ENCODE results near the gene ADGRG4. TPM values are rescaled to one million over a fixed set of nuclear protein-coding genes. Genes with fewer than 3 reads are reported as not detected.
"Not testable (repeated sequence)": the region's sequence is repeated elsewhere in the genome, so short reads cannot be mapped to it uniquely, and the experiment has no call there.

Gene ADGRG4
- total RNA-seq, 6 donors from 2014 or later = under 0.01 to 0.17 (median 0.10) TPM; not detected in 1

DNA sequence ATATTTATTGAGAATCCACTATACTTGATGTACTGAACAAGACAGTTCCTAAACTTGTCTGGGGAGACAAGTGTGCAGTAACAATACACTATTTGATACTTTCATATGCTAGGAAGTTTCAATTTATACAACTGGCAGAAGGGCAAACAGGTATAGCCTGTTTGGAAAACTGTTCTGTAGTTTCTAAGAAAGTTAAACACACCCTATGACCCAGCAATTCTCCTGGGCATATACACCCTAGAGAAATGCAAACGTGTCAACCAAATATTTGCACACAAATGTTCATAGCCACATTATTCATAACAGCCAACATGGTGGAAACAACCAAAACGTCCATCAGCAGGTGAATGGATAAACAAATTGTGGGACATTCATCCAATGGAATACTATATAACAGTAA is 123.0 kb downstream of the ADGRG4 start:
- 42 to 53% methylated on average over 2 of the region's 2 CpGs for WGBS, 2 donors

GRCh38 chrX:136425996-136426395 is 125.2 kb downstream of the ADGRG4 start:
- TF ChIP-seq EP300 (IDR thresholded peaks at IDR 0.05) (no peak), POLR2AphosphoS5 (IDR thresholded peaks at IDR 0.05) (no peak), CTCF (IDR thresholded peaks at IDR 0.05) (no peak), POLR2A (IDR thresholded peaks at IDR 0.05) (no peak)
- WGBS, 2 donors = 28 to 69% methylated on average over 2 of the region's 2 CpGs
- Histone ChIP-seq H3K4me3 (no peak overlapping the region), H3K4me1 (no peaks in the 10 kb centered on the region), H3K36me3 (no peaks in the 10 kb centered on the region), H3K27ac (no peak overlapping the region), H3K9me3 (no peaks in the 10 kb centered on the region), H3K27me3 (no peaks in the 10 kb centered on the region)
- DNase-seq (no peak), ATAC-seq (ENCODE audit: low FRiP score in 2 of 2) (no peak)

More for the DNA sequence above, 123.0 kb downstream of the ADGRG4 start:
- no peaks in the 10 kb centered on the region for H3K9me3 ChIP-seq
- no peaks in the 10 kb centered on the region for H3K4me1 ChIP-seq
- DNase-seq (no peak), ATAC-seq (ENCODE audit: low FRiP score in 2 of 2) (no peak)
- H3K36me3 ChIP-seq = no peaks in the 10 kb centered on the region
- no peak overlapping the region for H3K27ac ChIP-seq
- no peak overlapping the region for H3K4me3 ChIP-seq
- no peak for TF ChIP-seq POLR2AphosphoS5 (IDR thresholded peaks at IDR 0.05)
- TF ChIP-seq CTCF (IDR thresholded peaks at IDR 0.05) = no peak
- no peak for TF ChIP-seq EP300 (IDR thresholded peaks at IDR 0.05)
- no peak for TF ChIP-seq POLR2A (IDR thresholded peaks at IDR 0.05)
- H3K27me3 ChIP-seq = no peaks in the 10 kb centered on the region

DNA sequence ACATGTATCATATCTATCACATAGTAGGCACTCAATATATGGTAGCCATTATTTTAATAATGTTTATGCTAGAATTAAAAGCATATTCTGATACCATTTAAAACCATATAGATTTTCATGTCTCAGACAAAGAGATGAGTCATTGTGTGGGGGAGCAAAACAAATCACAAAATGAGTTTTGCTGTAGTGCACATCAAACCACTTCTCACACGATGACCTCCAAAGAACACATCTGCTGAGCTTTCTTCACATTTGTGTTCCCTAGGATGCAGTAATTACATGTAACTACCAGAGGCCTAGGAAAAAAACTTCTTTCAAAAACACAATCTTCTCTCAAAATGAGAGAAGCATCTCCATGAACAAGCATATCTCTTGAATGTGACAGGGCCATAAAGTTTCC is 130.9 kb downstream of the ADGRG4 start:
- 61 to 92% methylated on average over 1 of the region's 1 CpG for WGBS, 2 donors
- no peak overlapping the region for H3K4me3 ChIP-seq
- no peak overlapping the region for H3K27ac ChIP-seq
- no peak for DNase-seq
- no peaks in the 10 kb centered on the region for H3K9me3 ChIP-seq
- TF ChIP-seq CTCF (IDR thresholded peaks at IDR 0.05) = no peak
- TF ChIP-seq POLR2AphosphoS5 (IDR thresholded peaks at IDR 0.05) = no peak
- H3K36me3 ChIP-seq = no peaks in the 10 kb centered on the region
- no peak for ATAC-seq (ENCODE audit: low FRiP score in 2 of 2)
- H3K4me1 ChIP-seq = no peaks in the 10 kb centered on the region
- H3K27me3 ChIP-seq = no peaks in the 10 kb centered on the region

DNA sequence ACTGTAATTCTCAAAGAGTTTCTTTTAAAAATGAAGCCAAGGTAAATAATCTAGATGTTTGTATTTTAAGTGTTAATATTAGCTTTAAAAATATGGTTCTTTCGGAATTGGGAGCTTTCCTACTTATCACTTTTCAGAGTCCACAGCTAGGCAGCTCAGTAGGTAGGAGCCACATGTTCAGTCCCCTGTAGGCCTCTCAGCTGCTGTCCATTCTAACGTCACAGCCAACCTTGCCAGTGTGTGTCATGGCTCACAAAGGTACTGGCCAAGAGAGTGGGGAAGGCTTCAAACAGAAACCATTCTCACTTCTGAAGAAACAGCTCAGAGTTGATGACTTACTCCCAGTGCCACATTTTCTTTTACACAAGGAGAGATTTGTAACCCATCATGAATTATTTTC is 137.0 kb downstream of the ADGRG4 start:
- Histone ChIP-seq H3K27me3 (no peaks in the 10 kb centered on the region), H3K4me1 (no peaks in the 10 kb centered on the region), H3K27ac (no peak overlapping the region), H3K36me3 (no peaks in the 10 kb centered on the region), H3K9me3 (no peaks in the 10 kb centered on the region), H3K4me3 (no peak overlapping the region)
- DNase-seq (no peak), ATAC-seq (ENCODE audit: low FRiP score in 2 of 2) (no peak)
- TF ChIP-seq CTCF (IDR thresholded peaks at IDR 0.05) = no peak
- WGBS, 2 donors = 60 to 64% methylated on average over 1 to 2 of the region's 2 CpGs

- WGBS, 2 donors = 84 to 92% methylated on average over 3 of the region's 3 CpGs
- TF ChIP-seq POLR2A (IDR thresholded peaks at IDR 0.05) (no peak), EP300 (IDR thresholded peaks at IDR 0.05) (no peak), POLR2AphosphoS5 (IDR thresholded peaks at IDR 0.05) (no peak), CTCF (IDR thresholded peaks at IDR 0.05) (no peak)
- Histone ChIP-seq H3K27ac (no peak overlapping the region), H3K4me3 (no peak overlapping the region), H3K27me3 (no peaks in the 10 kb centered on the region), H3K4me1 (no peaks in the 10 kb centered on the region), H3K36me3 (no peaks in the 10 kb centered on the region), H3K9me3 (no peaks in the 10 kb centered on the region)
- DNase-seq (no peak), ATAC-seq (ENCODE audit: low FRiP score in 2 of 2) (no peak)
Measured at GRCh38 chrX:136438192-136438591, 137.4 kb downstream of the ADGRG4 start.

GRCh38 chrX:136445674-136446073 is 144.9 kb downstream of the ADGRG4 start:
- H3K9me3 ChIP-seq; H3K27ac ChIP-seq; ATAC-seq (ENCODE audit: low FRiP score in 2 of 2); H3K4me3 ChIP-seq; H3K4me1 ChIP-seq; H3K27me3 ChIP-seq; H3K36me3 ChIP-seq: not testable (repeated sequence)
- WGBS, 2 donors = 70 to 84% methylated on average over 2 to 17 of the region's 18 CpGs
- DNase-seq = peak in 1 of 2 donors; percentile 31

Measured in upper lobe of left lung (tissue), 6 donors.